ELR (cell line): ENCODE measurements around the gene TMEM132D.

Source experiments
- DNase-seq: peaks from one replicate; pipeline ENCODE4 v3.0.0-alpha.2; 2015; ENCODE audit warnings: low read depth

TMEM132D gene

GRCh38 chr12:129659961-129660622, 243.7 kb downstream of the TMEM132D start:
- DNase-seq: no peak

GRCh38 chr12:129657179-129657578, 246.6 kb downstream of the TMEM132D start:
- no peak for DNase-seq

- no peak for DNase-seq
Measured at GRCh38 chr12:129651951-129652350, 251.9 kb downstream of the TMEM132D start.

DNA sequence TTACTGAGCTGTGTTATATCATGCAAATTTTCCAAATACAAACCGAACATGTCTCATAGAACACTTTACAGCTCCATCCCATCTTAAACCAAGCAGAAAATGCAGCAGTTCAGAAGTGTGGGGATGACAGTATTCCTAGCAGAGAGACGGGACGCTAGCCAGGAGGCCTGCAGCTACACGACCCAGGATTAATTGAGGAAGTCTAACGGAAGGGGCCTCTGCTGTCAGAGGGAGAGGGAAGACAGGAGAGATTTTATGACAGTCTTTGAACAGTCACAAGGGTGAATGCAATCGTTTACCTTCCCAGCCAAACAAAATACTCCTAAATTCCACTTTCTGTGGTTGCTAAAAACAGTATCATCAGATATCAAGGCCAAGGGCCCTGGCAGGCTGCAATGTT, 261.9 kb downstream of the TMEM132D start:
- DNase-seq: no peak

DNA sequence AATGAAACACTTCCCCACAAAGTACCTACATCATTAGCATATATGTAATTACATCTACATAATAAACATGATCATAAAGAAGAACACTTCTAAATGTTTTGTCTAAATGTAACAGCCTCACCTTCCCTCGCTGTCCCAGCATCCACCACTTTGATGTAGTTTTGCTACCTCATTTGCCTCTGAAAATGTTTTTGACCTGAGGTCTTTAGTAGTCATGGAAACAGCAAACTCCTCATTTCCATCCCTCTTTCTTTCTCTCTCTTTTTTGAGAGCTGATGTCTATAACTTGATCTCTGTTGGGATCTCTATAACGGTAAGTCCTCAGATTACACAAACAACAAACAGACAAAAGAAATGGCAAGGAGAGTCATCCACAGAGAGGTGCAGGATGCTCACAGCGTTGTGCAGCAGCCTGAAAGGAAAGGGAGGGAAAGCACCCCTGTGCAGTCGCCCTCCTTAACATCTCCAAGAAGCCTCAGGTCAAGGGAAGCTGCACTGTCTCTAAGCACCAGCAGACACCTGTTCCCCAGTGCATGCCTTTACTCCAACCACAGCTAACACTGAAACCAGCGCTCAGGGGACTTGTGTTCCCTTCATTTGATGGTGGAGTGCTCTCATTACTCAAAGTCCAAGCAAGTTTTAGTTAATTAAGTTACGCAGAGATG, 268.7 kb downstream of the TMEM132D start:
- no peak for DNase-seq

GRCh38 chr12:129631316-129631715, 272.5 kb downstream of the TMEM132D start:
- DNase-seq: no peak

- no peak for DNase-seq
Measured at GRCh38 chr12:129629901-129630300, 273.9 kb downstream of the TMEM132D start.

DNA sequence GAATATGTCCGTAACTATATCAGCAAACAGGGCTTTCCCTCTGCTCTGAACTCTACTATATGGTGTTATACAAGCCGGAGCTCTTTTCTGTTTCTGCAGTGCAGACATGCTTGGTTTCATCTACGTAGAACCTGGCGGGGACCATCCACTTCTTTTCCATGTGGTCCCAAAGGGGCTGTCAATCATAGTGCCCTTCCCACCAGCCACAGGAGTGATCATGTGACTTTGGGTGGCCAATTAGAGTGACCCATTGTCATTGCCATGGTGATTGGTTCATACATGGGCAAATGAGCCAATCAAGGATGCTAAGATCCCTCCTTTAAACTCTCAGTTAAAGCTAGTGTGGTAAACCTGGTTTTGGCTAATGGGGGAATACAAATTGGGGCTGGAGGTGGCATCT, 281.3 kb downstream of the TMEM132D start:
- DNase-seq: no peak

DNA sequence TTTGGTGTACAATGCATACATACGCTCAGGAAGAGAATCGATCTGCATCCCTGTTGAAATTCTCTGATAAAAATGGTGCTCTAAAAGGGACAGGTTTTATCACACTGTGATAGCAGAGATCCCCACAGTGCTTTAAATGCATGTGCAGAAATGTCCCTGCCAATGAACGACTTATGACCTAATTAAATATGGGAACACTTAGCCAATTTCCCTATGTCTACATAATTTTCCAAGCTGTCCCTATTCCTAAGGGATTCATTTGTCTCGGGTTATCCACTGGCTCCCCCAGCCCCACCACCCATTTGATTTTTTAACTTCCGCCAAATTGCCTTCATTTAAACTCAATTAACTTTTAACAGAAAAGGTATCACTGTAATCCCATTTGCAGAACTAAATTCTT, 284.6 kb downstream of the TMEM132D start:
- no peak for DNase-seq

GRCh38 chr12:129617849-129618248, 286.0 kb downstream of the TMEM132D start:
- DNase-seq: no peak

- DNase-seq: no peak
Measured at GRCh38 chr12:129615001-129615400, 288.8 kb downstream of the TMEM132D start.

GRCh38 chr12:129614221-129614885, 289.5 kb downstream of the TMEM132D start:
- DNase-seq: no peak

DNA sequence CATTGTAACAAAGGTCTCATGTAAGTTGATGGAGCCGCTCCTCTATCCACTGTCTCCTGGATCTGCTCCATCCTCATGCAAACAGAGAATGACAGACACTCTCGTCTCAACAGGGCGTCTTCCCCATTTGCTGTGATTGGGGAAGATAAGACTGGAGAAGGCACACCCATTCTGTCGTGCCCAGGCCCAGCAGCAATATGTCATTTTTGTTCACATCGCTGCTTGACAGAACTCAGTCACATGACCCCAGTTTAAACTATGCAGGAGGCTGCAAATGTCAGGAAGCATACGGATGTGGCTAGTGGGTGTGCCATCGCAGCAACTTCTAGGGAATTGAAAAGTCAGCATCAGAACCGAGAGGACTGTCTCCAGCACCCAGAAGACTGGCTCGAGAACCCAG, 290.5 kb downstream of the TMEM132D start:
- DNase-seq: no peak

DNA sequence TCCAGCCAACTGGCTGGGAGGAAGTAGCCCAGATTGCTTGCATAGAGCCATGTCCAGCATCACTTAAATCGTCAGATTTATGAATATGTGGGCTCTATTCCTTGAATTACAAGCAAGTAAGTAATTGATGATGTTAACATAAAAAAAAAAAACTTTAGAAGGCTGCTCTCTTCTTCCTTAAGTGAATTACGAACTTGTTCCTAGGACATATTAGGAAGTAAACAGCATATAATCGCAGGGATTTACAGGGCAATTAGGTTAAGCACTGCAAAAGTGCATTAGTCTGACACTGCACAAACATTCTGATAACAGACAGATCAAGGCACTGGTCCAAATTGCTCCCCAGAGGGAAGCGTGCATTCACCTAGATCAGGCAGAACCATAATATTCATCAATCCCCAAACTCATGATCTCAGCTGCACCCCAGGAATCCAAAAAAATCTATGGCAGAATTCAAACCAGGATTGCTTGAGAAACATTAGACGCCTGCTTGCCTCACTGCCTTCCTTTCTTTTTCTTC, 293.2 kb downstream of the TMEM132D start:
- no peak for DNase-seq

DNA sequence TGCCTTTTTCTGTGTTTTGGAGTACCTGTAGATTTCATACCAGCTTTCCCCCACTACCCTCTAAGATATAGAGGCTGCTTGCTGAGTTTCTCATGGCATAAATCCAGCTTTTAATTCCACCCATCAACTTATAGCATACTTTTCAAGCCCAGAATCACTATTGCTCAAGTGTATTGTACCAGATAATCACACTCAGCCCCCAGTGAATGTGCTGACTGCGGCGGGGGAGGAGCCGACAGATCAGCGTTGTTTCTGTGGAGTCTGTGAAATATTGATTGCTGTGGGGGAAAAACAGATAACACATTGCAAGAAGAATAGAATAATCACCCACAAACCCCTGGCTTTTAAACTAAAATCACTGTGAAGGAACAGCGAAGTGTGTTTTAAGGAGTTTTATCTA, 296.1 kb downstream of the TMEM132D start:
- DNase-seq: no peak

DNA sequence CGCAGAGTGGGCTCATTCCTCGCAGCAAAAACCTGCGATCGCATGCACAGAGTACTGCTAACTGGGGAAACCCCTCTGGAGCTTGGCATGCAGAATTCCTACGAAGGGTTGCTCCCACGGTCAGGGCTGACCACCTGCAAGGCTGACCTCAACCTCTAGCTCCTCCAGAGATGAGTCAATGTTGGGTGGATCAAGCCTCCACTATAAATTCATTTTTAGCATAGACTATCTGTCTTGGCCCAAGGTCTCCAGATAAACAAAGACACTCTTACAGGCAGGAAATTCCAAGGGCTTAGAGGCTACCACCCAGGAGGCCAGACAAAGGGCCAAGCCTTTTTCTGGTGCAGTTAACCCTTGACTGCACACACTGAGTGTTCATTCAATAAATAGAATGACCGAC, 296.5 kb downstream of the TMEM132D start:
- no peak for DNase-seq

- DNase-seq: no peak
Measured at GRCh38 chr12:129606239-129606638, 297.6 kb downstream of the TMEM132D start.

GRCh38 chr12:129605666-129606065, 298.2 kb downstream of the TMEM132D start:
- no peak for DNase-seq

- DNase-seq: no peak
Measured at GRCh38 chr12:129604506-129604905, 299.3 kb downstream of the TMEM132D start.

DNA sequence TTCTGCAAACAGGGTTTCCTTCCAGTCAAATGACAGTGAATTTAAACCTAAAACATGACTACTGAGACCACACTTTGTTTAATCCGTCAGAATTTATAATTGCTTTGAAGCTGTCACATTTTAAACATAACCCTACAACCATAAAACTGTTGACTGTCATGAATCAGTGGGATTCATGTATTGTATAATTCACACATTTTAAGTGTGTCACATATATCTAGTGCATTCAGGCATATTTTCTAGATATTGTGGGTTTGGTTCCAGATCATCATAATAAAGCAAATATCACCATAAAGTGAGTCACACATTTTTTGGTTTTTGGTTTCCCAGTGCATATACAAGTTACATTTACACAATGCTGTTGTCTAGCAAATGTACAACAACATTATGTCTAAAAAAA, 304.4 kb downstream of the TMEM132D start:
- no peak for DNase-seq

- DNase-seq: no peak
Measured at GRCh38 chr12:129594098-129594497, 309.7 kb downstream of the TMEM132D start.

- DNase-seq: no peak
Measured at GRCh38 chr12:129592449-129592848, 311.4 kb downstream of the TMEM132D start.

- no peak for DNase-seq
Measured at GRCh38 chr12:129589503-129589902, 314.3 kb downstream of the TMEM132D start.
